ENCODE measurements around the gene NCBP3. TPM values are rescaled to one million over a fixed set of nuclear protein-coding genes. Genes with fewer than 3 reads are reported as not detected.

Gene NCBP3
- total RNA-seq, 1 donor from 2014 or later = 45.8 TPM

GRCh38 chr17:3818786-3819185, 27.3 kb downstream of the NCBP3 start:
- Mint-ChIP-seq H3K9me3 (ENCODE audit: unreplicated experiment) (no peaks in the 10 kb centered on the region), H3K27ac (ENCODE audit: unreplicated experiment) (no peak overlapping the region), H3K27me3 (ENCODE audit: unreplicated experiment) (no peaks in the 10 kb centered on the region), H3K4me3 (ENCODE audit: unreplicated experiment) (no peak overlapping the region), H3K4me1 (ENCODE audit: unreplicated experiment) (no peaks in the 10 kb centered on the region), H3K36me3 (ENCODE audit: unreplicated experiment) (peaks cover 51% of the 10 kb centered on the region)
- no peak for TF ChIP-seq CTCF (IDR thresholded peaks at IDR 0.05)
- peak; percentile 15 for DNase-seq (ENCODE audit: extremely low spot score, unreplicated experiment)

GRCh38 chr17:3817851-3818605, 28.0 kb downstream of the NCBP3 start:
- Mint-ChIP-seq H3K36me3 (ENCODE audit: unreplicated experiment) (peaks cover 52% of the 10 kb centered on the region), H3K4me1 (ENCODE audit: unreplicated experiment) (no peaks in the 10 kb centered on the region), H3K27me3 (ENCODE audit: unreplicated experiment) (no peaks in the 10 kb centered on the region), H3K4me3 (ENCODE audit: unreplicated experiment) (no peak overlapping the region), H3K9me3 (ENCODE audit: unreplicated experiment) (no peaks in the 10 kb centered on the region), H3K27ac (ENCODE audit: unreplicated experiment) (no peak overlapping the region)
- TF ChIP-seq CTCF (IDR thresholded peaks at IDR 0.05) = no peak
- peak; percentile 48 for DNase-seq (ENCODE audit: extremely low spot score, unreplicated experiment)

GRCh38 chr17:3815925-3816324, 30.1 kb downstream of the NCBP3 start:
- peaks cover 57% of the 10 kb centered on the region for H3K36me3 Mint-ChIP-seq (ENCODE audit: unreplicated experiment)
- no peaks in the 10 kb centered on the region for H3K9me3 Mint-ChIP-seq (ENCODE audit: unreplicated experiment)
- H3K4me3 Mint-ChIP-seq (ENCODE audit: unreplicated experiment) = no peak overlapping the region
- no peak for DNase-seq (ENCODE audit: extremely low spot score, unreplicated experiment)
- no peak overlapping the region for H3K27ac Mint-ChIP-seq (ENCODE audit: unreplicated experiment)
- no peaks in the 10 kb centered on the region for H3K27me3 Mint-ChIP-seq (ENCODE audit: unreplicated experiment)
- no peak for TF ChIP-seq CTCF (IDR thresholded peaks at IDR 0.05)
- no peaks in the 10 kb centered on the region for H3K4me1 Mint-ChIP-seq (ENCODE audit: unreplicated experiment)

DNA sequence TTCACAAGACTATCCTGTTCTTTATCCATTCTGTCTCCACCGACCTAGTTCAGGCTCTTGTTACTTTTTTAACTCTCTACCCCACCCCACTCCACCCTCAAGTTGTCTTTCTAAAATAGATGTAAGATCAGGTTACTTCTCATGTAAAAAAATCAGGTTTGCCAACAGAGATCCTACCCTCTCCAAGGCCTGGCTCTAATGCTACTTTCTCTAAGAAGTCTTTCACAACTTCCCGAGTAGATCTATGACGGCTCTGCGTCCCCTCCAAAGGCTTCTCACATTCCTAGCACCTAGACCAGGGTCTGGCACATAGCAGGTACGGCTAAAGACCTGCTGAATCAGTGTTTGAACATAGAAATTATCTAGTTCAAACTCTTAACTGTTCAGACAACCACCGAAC, 30.9 kb downstream of the NCBP3 start:
- no peaks in the 10 kb centered on the region for H3K9me3 Mint-ChIP-seq (ENCODE audit: unreplicated experiment)
- no peak overlapping the region for H3K27ac Mint-ChIP-seq (ENCODE audit: unreplicated experiment)
- TF ChIP-seq CTCF (IDR thresholded peaks at IDR 0.05) = no peak
- H3K27me3 Mint-ChIP-seq (ENCODE audit: unreplicated experiment) = no peaks in the 10 kb centered on the region
- no peak overlapping the region for H3K4me3 Mint-ChIP-seq (ENCODE audit: unreplicated experiment)
- peaks cover 54% of the 10 kb centered on the region for H3K36me3 Mint-ChIP-seq (ENCODE audit: unreplicated experiment)
- H3K4me1 Mint-ChIP-seq (ENCODE audit: unreplicated experiment) = no peaks in the 10 kb centered on the region
- DNase-seq (ENCODE audit: extremely low spot score, unreplicated experiment) = no peak

GRCh38 chr17:3814361-3814760, 31.7 kb downstream of the NCBP3 start:
- H3K27ac Mint-ChIP-seq (ENCODE audit: unreplicated experiment) = no peak overlapping the region
- no peak for TF ChIP-seq CTCF (IDR thresholded peaks at IDR 0.05)
- no peak for DNase-seq (ENCODE audit: extremely low spot score, unreplicated experiment)
- no peaks in the 10 kb centered on the region for H3K27me3 Mint-ChIP-seq (ENCODE audit: unreplicated experiment)
- H3K4me1 Mint-ChIP-seq (ENCODE audit: unreplicated experiment) = no peaks in the 10 kb centered on the region
- H3K4me3 Mint-ChIP-seq (ENCODE audit: unreplicated experiment) = no peak overlapping the region
- H3K9me3 Mint-ChIP-seq (ENCODE audit: unreplicated experiment) = no peaks in the 10 kb centered on the region
- H3K36me3 Mint-ChIP-seq (ENCODE audit: unreplicated experiment) = peaks cover 57% of the 10 kb centered on the region

Data from osteocyte (in vitro differentiated cells).